SK-N-SH (cell line): ENCODE results near the gene MECP2. TPM values are rescaled to one million over a fixed set of nuclear protein-coding genes. Genes with fewer than 3 reads are reported as not detected.

ENCODE experiments used
- CTCF ChIA-PET: fragments of 300-600, 350-600 bp; formaldehyde crosslinking; extraction: SDS; loops from one replicate; lab custom pipeline; 2021; lab: Yijun Ruan, JAX
- POLR2A ChIA-PET: fragments of 350-600 bp; sonication (Branson Sonifier 250); formaldehyde crosslinking; extraction: SDS; loops from one replicate; lab custom pipeline; 2020; ENCODE audit warnings: antibody characterized with exemption, inconsistent platforms; lab: Yijun Ruan, JAX
- DNase-seq: peaks from one replicate; pipeline ENCODE4 v3.0.0; 2012
- H2AFZ ChIP-seq: fragments of 200-600 bp; sonication (generic); 2 replicates; pipeline ENCODE4 v1.8.1; 2016; ENCODE audit warnings: antibody characterized with exemption, mild to moderate bottlenecking, low read depth
- H3F3A ChIP-seq: fragments of 200-600 bp; sonication (generic); replicated peaks from 2 replicates; pipeline ENCODE3; 2016; ENCODE audit warnings: antibody characterized with exemption, mild to moderate bottlenecking; ENCODE audit not compliant: insufficient read depth
- H3K27ac ChIP-seq, 2 experiments: fragments of 200-500 bp in 1 of 2; fragments of 200-600 bp in 1 of 2; sonication (Bioruptor generic) in 1 of 2; sonication (generic), shearing (Covaris generic) in 1 of 2; 2 replicates each; pipeline versions ENCODE4 v1.5.1 to v1.6.1; 2014 to 2016; ENCODE audit warnings: low read depth in 2 of 2, inconsistent platforms in 1 of 2, low read length in 1 of 2, mild to moderate bottlenecking in 1 of 2, mixed read lengths in 1 of 2
- H3K27me3 ChIP-seq: fragments of 200-600 bp; sonication (generic), shearing (Covaris generic); 2 replicates; pipeline ENCODE4 v1.6.1; 2016; ENCODE audit warnings: mixed run types; ENCODE audit not compliant: insufficient read depth
- H3K36me3 ChIP-seq, 2 experiments: fragments of 200-500 bp in 1 of 2; fragments of 200-600 bp in 1 of 2; sonication (Bioruptor generic) in 1 of 2; sonication (generic) in 1 of 2; replicated peaks in 1 of 2; 2 replicates each; pipeline versions ENCODE3 to v1.5.1; 2014 to 2016; ENCODE audit warnings: low read length in 1 of 2, mild to moderate bottlenecking in 1 of 2; ENCODE audit not compliant: insufficient read depth in 2 of 2, control insufficient read depth in 1 of 2
- H3K4me1 ChIP-seq, 2 experiments: fragments of 200-500 bp in 1 of 2; fragments of 200-600 bp in 1 of 2; sonication (Bioruptor generic) in 1 of 2; sonication (generic), shearing (Covaris generic) in 1 of 2; 2 replicates each; pipeline versions ENCODE4 v1.5.1 to v1.6.1; 2014 to 2016; ENCODE audit warnings: low read depth in 1 of 2, low read length in 1 of 2, mixed run types in 1 of 2; ENCODE audit not compliant: insufficient read depth in 2 of 2, control insufficient read depth in 1 of 2
- H3K4me2 ChIP-seq: fragments of 200-600 bp; sonication (generic), shearing (Covaris generic); 2 replicates; pipeline ENCODE4 v1.6.1; 2017; ENCODE audit warnings: mixed run types
- H3K4me3 ChIP-seq, 2 experiments: fragments of 200-500 bp in 1 of 2; fragments of 200-600 bp in 1 of 2; sonication (Bioruptor generic) in 1 of 2; sonication (generic), shearing (Covaris generic) in 1 of 2; 2 replicates each; pipeline versions ENCODE4 v1.5.1 to v1.8.1; 2014 to 2016; ENCODE audit warnings: low read depth in 2 of 2, inconsistent platforms in 1 of 2, low read length in 1 of 2, mild to moderate bottlenecking in 1 of 2, mixed read lengths in 1 of 2, moderate library complexity in 1 of 2
- H3K79me2 ChIP-seq: fragments of 200-600 bp; sonication (generic); 2 replicates; pipeline ENCODE4 v1.8.1; 2017; ENCODE audit warnings: mild to moderate bottlenecking; ENCODE audit not compliant: insufficient read depth
- H3K9ac ChIP-seq: fragments of 200-600 bp; sonication (generic); 2 replicates; pipeline ENCODE4 v1.6.1; 2017; ENCODE audit warnings: mixed run types
- H3K9me2 ChIP-seq: fragments of 200-600 bp; sonication (generic); 2 replicates; pipeline ENCODE4 v1.6.1; 2017; ENCODE audit warnings: mixed run types
- H3K9me3 ChIP-seq: fragments of 200-600 bp; sonication (generic); 2 replicates; pipeline ENCODE4 v1.6.1; 2017; ENCODE audit warnings: mixed run types, mild to moderate bottlenecking, moderate library complexity
- H4K20me1 ChIP-seq: fragments of 200-600 bp; sonication (generic); 2 replicates; pipeline ENCODE4 v1.6.1; 2017; ENCODE audit warnings: mild to moderate bottlenecking, mixed run types; ENCODE audit not compliant: insufficient read depth
- CHD2 ChIP-seq: fragments of 150-350 bp; IDR thresholded peaks from 2 replicates; pipeline ENCODE4 v1.6.1; 2018; ENCODE audit warnings: low read length; ENCODE audit not compliant: partially characterized antibody
- JUND ChIP-seq: IDR thresholded peaks from 2 replicates; pipeline ENCODE4 v1.4.0; 2012
- PBX3 ChIP-seq: IDR thresholded peaks from 2 replicates; pipeline ENCODE4; 2012
- RXRA ChIP-seq: IDR thresholded peaks from 2 replicates; pipeline ENCODE4 v1.4.0; 2012; ENCODE audit warnings: low read depth, mild to moderate bottlenecking, borderline replicate concordance
- SMC3 ChIP-seq: IDR thresholded peaks from 2 replicates; pipeline ENCODE4 v1.6.1; 2012; ENCODE audit warnings: low read depth, low read length, improper control_type of control experiment
- TEAD4 ChIP-seq: IDR thresholded peaks from 2 replicates; pipeline ENCODE4 v1.4.0; 2012; ENCODE audit warnings: mild to moderate bottlenecking, borderline replicate concordance; ENCODE audit not compliant: insufficient read depth
- USF1 ChIP-seq: IDR thresholded peaks from 2 replicates; pipeline ENCODE4 v1.4.0; 2012; ENCODE audit warnings: low read depth, borderline replicate concordance
- WGBS: methylation state at CpG from one replicate; pipeline ENCODE4 v1.1.6; 2017; ENCODE audit warnings: low lambda C conversion rate; 5-methylcytosine and 5-hydroxymethylcytosine counted together
- polyA plus RNA-seq, 3 experiments: library from polyadenylated mRNA; depleted of rRNA; stranded (reverse); fragments of >200 nt; gene quantifications; 2 replicates each; pipeline ENCODE4 v1.2.3, GENCODE V29; 2012
- TF ChIP-seq, protein P1 (sequence below): IDR thresholded peaks from 2 replicates; pipeline ENCODE4 v1.6.1; 2012; ENCODE audit warnings: mild to moderate bottlenecking, low read depth, low read length, moderate library complexity

Gene MECP2
- polyA plus RNA-seq, 1 of the 3 experiments (the other 2 are of a cell fraction): 8.2 TPM

DNA sequence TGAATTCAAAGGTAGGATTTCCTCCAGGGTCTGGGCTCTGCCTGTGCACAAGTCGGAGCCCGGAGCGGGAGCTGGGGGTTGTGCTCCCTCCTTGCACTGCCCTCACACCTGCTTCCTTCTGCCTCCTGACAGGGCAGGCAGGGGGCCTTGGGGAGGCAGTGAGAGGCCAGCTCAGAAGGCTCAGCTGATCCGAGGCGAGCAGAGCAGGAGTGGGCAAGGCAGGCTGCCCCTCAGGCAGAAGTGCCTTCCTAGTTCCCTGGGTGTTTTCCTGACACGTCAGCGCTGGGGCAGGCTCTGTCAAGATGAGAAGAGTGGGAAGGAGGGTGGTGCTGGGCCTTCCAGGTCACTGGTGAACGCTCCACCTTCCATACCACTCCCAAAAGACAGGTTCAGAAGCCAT, 72.3 kb downstream of the MECP2 start:
- Histone ChIP-seq H3K4me1 (peaks cover 0 to 17% of the 10 kb centered on the region in 2 experiments; a peak in 1 of 4 replicates), H3K4me2 (no peak overlapping the region), H3K27ac (no peak overlapping the region), H4K20me1 (no peaks in the 10 kb centered on the region), H3K9me2 (no peaks in the 10 kb centered on the region), H3K9me3 (no peaks in the 10 kb centered on the region), H3K36me3 (no peaks in the 10 kb centered on the region), H3K79me2 (no peaks in the 10 kb centered on the region), H3K4me3 (no peak overlapping the region), H3K9ac (no peak overlapping the region), H2AFZ (no peak overlapping the region), H3K27me3 (peaks cover 65% of the 10 kb centered on the region), H3F3A (peaks cover 7% of the 10 kb centered on the region)
- 58% methylated on average over 4 of the region's 8 CpGs for WGBS
- no peak for TF ChIP-seq TEAD4
- TF ChIP-seq PBX3: no peak
- no peak for TF ChIP-seq USF1
- no peak for TF ChIP-seq CHD2
- TF ChIP-seq RXRA: no peak
- no peak for TF ChIP-seq SMC3
- ChIA-PET CTCF (interaction anchor here (12.4 kb wide), 1 partner anchor 12 kb away, joined by 94 read pairs; no protein-coding TSS in a partner anchor), POLR2A (no interaction called here)
- DNase-seq: no peak

- Histone ChIP-seq H2AFZ (no peak overlapping the region), H3K4me3 (no peak overlapping the region), H3K4me1 (peaks cover 0 to 17% of the 10 kb centered on the region in 2 experiments; a peak in 1 of 4 replicates), H3K36me3 (no peaks in the 10 kb centered on the region), H4K20me1 (no peaks in the 10 kb centered on the region), H3K27me3 (peaks cover 56% of the 10 kb centered on the region), H3K27ac (no peak overlapping the region), H3K9me2 (no peaks in the 10 kb centered on the region), H3K79me2 (peaks cover 2% of the 10 kb centered on the region; the same call in 1 of the 2 replicates), H3K4me2 (no peak overlapping the region), H3F3A (peaks cover 7% of the 10 kb centered on the region), H3K9ac (no peak overlapping the region), H3K9me3 (no peaks in the 10 kb centered on the region)
- POLR2A ChIA-PET: no interaction called here
- TF ChIP-seq, protein P1, sequence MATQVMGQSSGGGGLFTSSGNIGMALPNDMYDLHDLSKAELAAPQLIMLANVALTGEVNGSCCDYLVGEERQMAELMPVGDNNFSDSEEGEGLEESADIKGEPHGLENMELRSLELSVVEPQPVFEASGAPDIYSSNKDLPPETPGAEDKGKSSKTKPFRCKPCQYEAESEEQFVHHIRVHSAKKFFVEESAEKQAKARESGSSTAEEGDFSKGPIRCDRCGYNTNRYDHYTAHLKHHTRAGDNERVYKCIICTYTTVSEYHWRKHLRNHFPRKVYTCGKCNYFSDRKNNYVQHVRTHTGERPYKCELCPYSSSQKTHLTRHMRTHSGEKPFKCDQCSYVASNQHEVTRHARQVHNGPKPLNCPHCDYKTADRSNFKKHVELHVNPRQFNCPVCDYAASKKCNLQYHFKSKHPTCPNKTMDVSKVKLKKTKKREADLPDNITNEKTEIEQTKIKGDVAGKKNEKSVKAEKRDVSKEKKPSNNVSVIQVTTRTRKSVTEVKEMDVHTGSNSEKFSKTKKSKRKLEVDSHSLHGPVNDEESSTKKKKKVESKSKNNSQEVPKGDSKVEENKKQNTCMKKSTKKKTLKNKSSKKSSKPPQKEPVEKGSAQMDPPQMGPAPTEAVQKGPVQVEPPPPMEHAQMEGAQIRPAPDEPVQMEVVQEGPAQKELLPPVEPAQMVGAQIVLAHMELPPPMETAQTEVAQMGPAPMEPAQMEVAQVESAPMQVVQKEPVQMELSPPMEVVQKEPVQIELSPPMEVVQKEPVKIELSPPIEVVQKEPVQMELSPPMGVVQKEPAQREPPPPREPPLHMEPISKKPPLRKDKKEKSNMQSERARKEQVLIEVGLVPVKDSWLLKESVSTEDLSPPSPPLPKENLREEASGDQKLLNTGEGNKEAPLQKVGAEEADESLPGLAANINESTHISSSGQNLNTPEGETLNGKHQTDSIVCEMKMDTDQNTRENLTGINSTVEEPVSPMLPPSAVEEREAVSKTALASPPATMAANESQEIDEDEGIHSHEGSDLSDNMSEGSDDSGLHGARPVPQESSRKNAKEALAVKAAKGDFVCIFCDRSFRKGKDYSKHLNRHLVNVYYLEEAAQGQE: no peak
- TF ChIP-seq JUND: no peak
- no peak for DNase-seq
- 51% methylated on average over 3 of the region's 15 CpGs for WGBS
- CTCF ChIA-PET: interaction anchor here (12.4 kb wide), 1 partner anchor 11 kb away, joined by 94 read pairs; no protein-coding TSS in a partner anchor
Measured at GRCh38 chrX:154024271-154024670, 73.2 kb downstream of the MECP2 start.
